Ishikawa (cell line): ENCODE measurements around the gene TMIGD1.

Experiments
- CEBPB ChIP-seq: IDR thresholded peaks from 2 replicates; pipeline ENCODE4 v1.6.1; 2012
- EGR1 ChIP-seq: IDR thresholded peaks from 2 replicates; pipeline ENCODE4 v1.6.1; 2012
- EP300 ChIP-seq: IDR thresholded peaks from 2 replicates; pipeline ENCODE4 v1.6.1; 2012; ENCODE audit warnings: borderline replicate concordance
- MAX ChIP-seq: IDR thresholded peaks from 2 replicates; pipeline ENCODE4 v1.6.1; 2012
- RAD21 ChIP-seq: IDR thresholded peaks from 2 replicates; pipeline ENCODE4 v1.6.1; 2012; ENCODE audit warnings: low read depth
- REST ChIP-seq: IDR thresholded peaks from 2 replicates; pipeline ENCODE4 v1.6.1; 2012; ENCODE audit warnings: low read depth, mild to moderate bottlenecking
- USF1 ChIP-seq: IDR thresholded peaks from 2 replicates; pipeline ENCODE4 v1.6.1; 2012
- YY1 ChIP-seq: IDR thresholded peaks from 2 replicates; pipeline ENCODE4 v1.6.1; 2012; ENCODE audit warnings: low read depth

DNA sequence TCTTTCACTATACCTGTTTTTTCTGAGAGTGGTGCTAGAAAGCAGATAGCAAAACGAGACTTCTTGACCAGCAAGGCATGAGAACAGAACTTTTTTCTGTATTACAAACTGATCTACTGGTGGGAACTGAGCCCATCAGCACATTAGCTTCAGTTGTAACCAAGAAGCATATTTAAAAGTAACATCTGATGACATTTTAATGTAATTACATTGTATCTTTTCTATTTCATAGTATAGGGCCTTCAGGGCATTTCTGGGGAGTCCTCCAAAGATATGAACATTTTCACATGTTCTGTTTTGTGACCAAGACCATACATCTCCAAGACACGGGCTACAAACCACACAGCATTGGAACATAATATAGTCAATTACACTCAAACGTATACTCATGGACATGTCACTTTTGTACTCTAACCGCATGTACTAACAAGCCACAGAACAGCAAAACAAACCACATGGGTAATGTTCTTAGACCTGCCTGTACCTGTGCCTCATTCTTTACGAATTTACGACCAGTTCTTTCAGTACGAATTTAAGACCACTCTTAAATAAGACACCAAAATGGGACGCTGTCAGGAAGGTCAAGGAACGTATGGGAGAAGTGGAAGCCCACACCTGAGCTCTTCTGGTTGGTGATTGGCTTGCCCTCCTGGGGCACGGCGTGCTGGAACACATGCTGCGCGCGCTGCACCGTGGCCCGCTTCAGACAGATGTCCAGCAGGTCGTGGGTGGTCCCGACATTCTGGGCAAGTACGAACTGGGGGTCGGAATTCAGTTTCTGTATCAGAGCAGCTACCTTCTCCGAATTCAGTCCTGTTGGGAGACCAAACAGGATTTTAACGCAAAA, 42.9 kb downstream of the TMIGD1 start:
- TF ChIP-seq EP300 (no peak), YY1 (no peak), RAD21 (no peak), CEBPB (no peak), USF1 (no peak), EGR1 (no peak), REST (no peak), MAX (peak; percentile 85)
